Stimulated activated CD4-positive, alpha-beta T cell treated with anti-CD3 and anti-CD28 coated beads, Interleukin-2, amount 100 ng/mL, for 24 hours (primary cell): ENCODE measurements around the gene TPM1.

Source experiments
- DNase-seq, 2 donors: peaks; one replicate each; pipeline ENCODE4 v3.0.0-alpha.2; 2020

Gene TPM1

DNA sequence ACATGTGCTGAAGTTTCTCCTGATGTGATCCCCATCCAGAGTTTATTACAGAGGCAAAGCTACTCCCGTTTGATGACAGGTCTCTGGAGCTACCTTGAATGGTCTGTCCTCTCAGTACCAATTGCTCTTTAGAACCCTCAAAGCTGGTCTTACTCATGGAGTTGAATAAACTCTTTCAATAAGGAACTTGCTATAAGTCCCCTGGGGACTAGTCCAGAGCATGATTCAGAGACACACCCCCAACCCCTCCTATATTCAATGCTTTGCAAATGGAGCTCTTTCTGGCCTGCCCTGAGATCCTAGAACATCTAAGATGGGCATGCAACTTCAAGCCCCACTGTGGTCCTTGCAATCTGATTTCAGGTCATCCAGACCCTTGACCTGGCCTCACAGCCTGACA, 23.9 kb upstream of the TPM1 start:
- no peak for DNase-seq

DNA sequence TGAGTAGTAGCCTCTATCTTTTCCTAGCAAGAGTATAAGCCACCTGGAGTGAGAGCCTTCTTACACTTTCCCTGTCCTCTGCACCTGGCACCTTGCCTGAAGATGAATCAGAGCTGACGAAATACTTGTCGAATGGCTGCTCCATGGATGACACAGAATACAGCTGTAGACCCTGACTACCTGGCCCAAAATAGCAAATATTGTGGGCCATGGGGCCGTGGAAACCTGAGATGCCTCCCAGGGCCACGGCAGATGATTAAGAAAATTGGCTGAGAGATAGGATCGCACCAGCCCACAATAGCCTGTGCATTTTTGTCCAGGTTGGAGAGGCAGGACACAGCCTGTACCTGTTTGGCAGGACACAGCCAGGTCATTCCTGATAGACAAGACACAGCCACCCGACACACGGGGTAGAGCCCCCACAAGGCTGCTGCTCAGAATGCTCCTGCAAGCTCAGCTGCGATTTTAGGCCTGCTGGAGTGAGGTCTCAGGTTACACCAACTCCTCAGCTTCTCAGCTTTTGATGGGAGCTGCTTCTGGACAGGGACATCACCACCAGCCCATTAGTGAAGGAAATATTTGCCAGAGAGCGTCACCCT, 22.9 kb upstream of the TPM1 start:
- no peak for DNase-seq

DNA sequence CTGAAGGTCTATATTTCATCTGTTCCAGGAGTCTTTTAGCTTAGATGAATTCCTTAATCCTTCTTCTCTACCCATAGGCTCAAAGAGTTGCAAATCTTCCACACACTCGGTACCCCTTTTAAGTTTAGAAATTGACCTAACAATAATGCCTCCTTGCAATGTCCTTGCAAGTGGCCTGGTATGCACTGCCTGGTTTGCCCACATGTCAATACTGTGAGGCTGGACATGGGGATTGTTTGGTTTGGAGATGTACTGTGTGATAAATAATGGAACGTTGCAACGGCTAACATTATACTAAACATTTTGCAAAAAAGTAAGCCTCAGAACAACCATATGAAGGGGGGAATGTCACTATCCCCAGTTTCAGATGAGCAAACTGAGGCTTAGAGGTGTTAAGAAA, 22.4 kb upstream of the TPM1 start:
- DNase-seq = no peak

DNA sequence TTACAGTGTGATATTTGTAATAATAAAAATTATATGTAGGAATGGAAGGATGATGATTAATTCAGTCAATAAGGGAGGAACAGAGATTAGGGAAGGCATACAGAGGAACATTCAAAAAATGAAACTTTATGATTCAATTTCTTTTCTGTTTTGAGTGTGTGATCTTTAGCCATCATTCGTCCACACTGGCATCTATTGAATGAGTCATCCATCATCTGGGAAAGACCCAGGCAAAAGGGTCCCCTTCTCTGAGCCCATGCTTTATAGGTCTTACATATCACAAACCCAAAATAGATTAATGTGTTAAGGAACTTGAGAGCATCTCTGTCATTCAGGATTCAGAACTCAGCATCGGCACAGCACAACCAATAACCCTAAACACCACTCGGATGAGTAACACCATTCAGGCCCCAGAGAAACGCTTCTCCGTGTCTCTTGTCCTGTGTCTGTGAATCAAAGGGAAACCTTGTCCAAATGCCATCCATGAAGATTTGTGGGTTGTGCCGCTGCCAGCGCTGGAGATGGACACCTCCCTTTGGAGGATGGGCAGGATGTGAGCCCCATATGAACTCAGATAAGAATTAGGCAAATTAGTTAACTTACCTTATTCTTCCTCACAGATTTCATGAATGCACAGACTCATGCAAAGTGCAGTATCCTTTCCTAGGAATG, 21.7 kb upstream of the TPM1 start:
- no peak for DNase-seq

DNA sequence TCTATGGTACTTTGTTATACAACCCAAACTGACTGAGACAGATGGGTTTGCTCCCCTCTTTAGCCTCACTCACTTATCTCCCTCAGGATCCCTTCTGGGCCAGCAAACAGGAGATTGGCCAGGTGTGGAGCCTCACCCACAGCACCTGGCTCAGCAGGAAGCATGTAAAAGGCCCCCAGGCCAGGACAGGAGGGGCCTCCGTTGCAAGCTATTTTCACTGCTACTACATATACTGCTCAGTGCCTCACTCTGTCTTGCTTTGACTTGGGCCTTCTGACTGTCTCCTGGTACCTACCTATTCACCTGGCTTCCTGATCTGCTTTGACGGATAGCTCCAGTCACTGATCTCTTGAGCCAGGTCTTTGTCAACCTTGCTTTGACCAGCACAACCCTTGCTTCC, 20.4 kb upstream of the TPM1 start:
- DNase-seq = no peak

- no peak for DNase-seq
Observed at GRCh38 chr15:63022663-63023062, 19.9 kb upstream of the TPM1 start.

DNA sequence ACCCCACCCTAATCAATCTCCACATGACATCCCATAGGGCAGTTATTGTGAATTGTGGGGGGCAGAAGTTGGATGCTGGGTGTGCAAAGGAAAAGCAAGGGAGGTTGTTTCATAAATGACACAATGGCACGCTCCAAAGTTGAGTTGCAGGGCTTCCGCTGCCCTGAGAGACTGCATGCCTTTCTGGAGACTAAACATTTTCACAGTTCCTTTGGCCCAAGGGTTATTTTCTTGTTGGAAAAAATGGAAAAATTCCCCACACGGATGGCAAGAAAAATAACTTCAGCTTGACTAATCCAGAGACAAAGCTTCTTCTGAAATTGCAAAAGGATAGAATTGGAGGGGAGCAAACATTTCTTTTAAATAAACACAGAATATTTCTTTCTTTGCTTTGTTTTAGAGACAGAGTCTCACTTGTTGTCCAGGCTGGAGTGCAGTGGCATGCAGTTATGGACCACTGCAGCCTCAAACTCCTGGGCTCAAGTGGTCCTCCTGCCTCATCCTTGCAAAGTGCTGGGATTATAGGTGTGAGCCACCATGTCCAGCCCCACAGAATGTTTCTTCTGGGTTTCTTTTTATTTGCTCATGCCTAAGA, 19.1 kb upstream of the TPM1 start:
- DNase-seq = no peak

GRCh38 chr15:63025460-63025859, 17.1 kb upstream of the TPM1 start:
- no peak for DNase-seq

- DNase-seq = no peak
Observed at GRCh38 chr15:63027646-63028045, 14.9 kb upstream of the TPM1 start.

DNA sequence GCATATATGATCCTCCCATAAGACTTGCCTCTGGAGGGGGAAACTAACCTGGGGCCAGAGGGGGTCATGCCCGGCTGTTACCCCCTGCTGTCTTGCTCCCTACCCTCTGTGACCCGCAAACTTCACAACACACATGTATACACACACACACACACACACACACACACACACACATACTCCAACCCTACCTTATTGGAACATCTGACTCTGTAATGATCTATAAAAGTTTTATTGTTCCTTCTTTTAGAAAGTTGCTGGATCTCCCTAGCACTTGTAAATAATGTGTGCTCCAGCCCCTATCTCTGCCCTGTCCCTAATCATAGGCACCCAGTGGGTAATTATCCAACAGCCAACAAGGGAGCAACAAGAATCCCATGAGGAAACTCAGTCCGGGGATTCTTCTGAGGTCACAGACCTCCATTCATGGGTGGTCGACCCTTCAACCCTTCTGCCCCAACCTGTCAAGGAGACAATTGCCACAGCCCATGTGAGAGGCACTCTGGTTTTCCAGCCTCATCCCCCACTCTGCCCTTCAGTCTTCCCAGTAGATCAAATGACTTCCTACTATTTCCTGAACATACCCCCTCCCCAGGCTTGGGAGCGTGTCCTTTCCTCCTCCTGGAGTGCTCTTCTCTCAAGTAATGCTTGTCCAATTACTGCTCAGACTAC, 14.0 kb upstream of the TPM1 start:
- no peak for DNase-seq

DNA sequence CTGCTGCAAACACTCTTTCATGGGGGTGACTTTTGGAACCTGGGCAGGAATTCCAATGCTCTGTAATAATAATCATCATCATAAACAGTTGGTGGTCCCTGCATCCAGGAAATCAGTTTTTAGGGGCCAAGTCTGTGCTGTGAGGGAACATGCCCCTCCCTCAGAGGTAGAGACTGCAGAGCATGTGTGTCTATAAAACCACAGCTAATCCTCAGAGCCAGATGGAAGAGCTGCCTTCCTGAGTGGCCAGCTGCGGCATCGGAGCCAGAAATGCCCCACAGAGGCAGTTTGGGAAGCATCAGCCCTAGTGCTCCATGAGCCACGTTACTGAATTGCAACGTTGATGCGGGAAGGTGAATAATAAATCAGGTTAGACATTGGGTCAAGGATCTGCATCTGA, 12.9 kb upstream of the TPM1 start:
- DNase-seq = no peak

GRCh38 chr15:63030101-63030551, 12.4 kb upstream of the TPM1 start:
- DNase-seq = no peak

DNA sequence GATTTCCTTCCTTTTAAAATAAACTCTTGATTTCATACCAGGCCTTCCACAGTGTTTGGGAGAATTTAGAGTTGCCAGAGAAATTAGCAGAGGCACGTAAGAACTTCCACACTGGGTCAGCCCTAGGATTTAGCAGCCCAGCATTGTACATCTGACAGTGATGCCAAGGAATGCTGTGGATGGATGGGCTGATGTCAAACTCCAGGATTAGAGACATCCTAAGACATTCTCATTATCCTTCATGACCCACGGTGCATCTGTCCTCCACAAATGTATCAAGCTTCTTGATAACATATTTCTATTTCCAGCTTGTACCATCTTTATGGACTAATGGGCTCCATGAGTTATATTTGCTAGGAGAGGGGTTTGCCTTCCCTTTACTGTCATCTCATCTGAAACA, 8.0 kb upstream of the TPM1 start:
- no peak for DNase-seq

- no peak for DNase-seq
Observed at GRCh38 chr15:63035253-63035652, 7.3 kb upstream of the TPM1 start.

GRCh38 chr15:63035977-63036376, 6.6 kb upstream of the TPM1 start:
- DNase-seq = no peak

GRCh38 chr15:63037976-63038720, 4.4 kb upstream of the TPM1 start:
- no peak for DNase-seq

- DNase-seq = no peak
Observed at GRCh38 chr15:63038926-63039673, 3.4 kb upstream of the TPM1 start.

DNA sequence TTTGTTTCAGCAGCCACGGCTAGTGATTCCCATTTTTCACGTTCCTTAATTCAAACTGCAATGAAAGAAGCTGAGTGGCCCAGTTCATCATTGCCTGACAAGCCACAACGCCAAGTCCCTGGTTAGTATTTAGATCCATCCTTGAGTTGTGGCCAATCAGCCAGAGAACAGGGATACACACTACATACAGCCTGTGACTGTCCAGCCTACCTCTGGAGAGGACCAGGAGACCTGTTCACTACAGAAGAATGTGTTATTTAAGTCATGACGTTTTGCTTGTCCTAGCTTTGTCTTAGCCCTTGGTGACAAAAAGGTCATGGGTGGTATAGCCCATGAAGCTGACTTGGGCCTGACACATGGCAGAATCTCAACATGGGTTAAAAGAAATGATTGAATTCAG, 2.7 kb upstream of the TPM1 start:
- no peak for DNase-seq

DNA sequence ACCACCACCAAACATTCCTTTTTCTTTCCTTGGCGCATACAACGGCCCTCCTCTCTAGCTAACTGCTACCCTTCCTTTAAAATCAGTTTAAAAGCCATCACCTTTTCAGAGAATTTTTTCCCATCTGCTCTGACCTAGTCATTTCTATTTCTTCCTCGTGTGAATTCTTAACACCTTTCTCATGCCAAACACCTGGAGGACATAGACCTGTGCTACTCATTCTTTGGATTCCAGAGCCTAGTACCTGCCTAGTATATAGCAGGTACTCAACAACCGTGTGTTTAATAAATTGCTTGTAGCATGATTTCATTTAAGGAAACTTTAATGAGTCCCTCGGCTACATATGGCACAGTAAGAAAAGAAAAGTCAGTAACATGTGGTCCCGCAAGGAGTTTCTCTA, 2.0 kb upstream of the TPM1 start:
- DNase-seq = no peak

DNA sequence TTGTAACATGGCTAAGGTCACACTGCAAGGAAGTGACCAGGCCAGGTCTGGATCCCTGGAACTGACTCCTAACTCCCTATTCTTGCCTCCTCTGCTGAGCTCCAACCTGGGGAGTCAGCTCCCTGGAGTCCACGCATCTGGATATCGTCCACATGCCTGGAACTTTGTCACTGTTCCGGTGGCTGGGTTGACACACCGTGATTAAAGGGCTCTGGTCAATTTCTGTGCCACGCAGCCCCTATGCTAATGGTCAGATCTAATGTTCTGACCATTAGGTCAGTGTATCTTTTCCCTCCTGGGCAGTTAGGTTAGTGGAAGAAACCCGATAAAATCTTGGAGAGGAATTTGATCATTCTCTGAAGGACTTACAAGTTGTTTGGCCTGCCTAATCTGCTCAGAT, 1.6 kb upstream of the TPM1 start:
- DNase-seq = no peak

DNA sequence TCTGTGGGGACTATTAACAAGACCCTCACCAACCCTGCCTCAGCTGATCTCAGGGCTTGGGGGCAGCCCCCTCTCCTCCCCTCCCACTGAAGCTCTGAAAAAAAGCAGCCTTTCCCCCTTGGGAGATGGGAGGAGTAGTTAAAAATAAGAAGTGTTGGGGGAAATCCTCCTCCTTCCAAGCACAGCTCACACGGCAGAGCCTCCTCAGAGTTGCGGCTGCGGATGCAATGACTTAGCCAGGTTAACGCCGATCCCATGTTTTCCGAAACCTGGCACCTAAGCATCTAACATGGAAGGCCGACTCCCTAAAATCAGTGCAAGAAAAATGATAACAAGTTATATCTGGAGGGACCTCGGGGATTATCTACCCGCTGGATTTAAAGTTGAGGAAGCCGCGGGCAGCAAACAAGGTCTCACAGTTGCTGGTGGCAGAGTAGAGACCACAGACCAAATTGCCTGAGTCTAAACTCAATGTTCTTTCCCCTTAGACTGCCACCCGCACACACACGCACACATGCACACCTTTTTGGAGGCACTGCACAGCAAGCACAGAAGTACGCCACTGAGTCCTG, 1.1 kb upstream of the TPM1 start:
- no peak for DNase-seq

GRCh38 chr15:63042877-63043334, 359 bp downstream of the TPM1 start:
- DNase-seq = no peak
